A549 (cell line): ENCODE measurements around the gene ZBTB46. TPM values are rescaled to one million over a fixed set of nuclear protein-coding genes. Genes with fewer than 3 reads are reported as not detected.
A peak's percentile ranks its signal among the peaks of the same experiment; 100 is the strongest.

Source experiments
- ATAC-seq, 2 experiments: fragments of 200-7000 bp in 1 of 2; fragments of >200 bp in 1 of 2; cut with Nextera tagmentation in 1 of 2; cut with Tn5 transposase in 1 of 2; 3 replicates each; pipeline versions ENCODE4 v1.8.0 to v1.9.1; 2018 to 2020; ENCODE audit warnings: mild to moderate bottlenecking in 1 of 2, moderate library complexity in 1 of 2
- CTCF ChIA-PET: fragments of 300-600 bp; sonication (Branson Sonifier 250); formaldehyde crosslinking; extraction: SDS; loops from one replicate; lab custom pipeline; 2021; ENCODE audit warnings: antibody characterized with exemption, inconsistent platforms; lab: Yijun Ruan, JAX
- POLR2A ChIA-PET: fragments of 350-600 bp; formaldehyde crosslinking; extraction: SDS; loops from one replicate; lab custom pipeline; 2021; ENCODE audit warnings: antibody characterized with exemption, inconsistent platforms; lab: Yijun Ruan, JAX
- DNase-seq, 2 experiments: peaks; one replicate each; pipeline versions ENCODE4 v3.0.0 to v3.0.0-alpha.2; 2011 to 2016; ENCODE audit warnings: low read depth in 1 of 2, low spot score in 1 of 2
- FAIRE-seq: peaks from 2 replicates; lab custom pipeline; 2011; peaks lifted over from hg19 to GRCh38; lab: Jason Lieb, UNC
- H3K27ac ChIP-seq, 2 experiments: fragments of >200 bp; sonication (Bioruptor Twin); formaldehyde crosslinking; 3 replicates each; pipeline ENCODE4 v1.5.1; 2016 to 2017
- H3K4me1 ChIP-seq: fragments of >200 bp; sonication (Bioruptor Twin); formaldehyde crosslinking; 3 replicates; pipeline ENCODE4 v1.6.1; 2016
- H3K4me2 ChIP-seq: fragments of >200 bp; sonication (Bioruptor Twin); formaldehyde crosslinking; 3 replicates; pipeline ENCODE4 v1.6.1; 2016
- H3K4me3 ChIP-seq: fragments of >200 bp; sonication (Bioruptor Twin); formaldehyde crosslinking; 3 replicates; pipeline ENCODE4 v1.5.1; 2016
- H3K9me3 ChIP-seq: fragments of >200 bp; sonication (Bioruptor Twin); formaldehyde crosslinking; 3 replicates; pipeline ENCODE4 v1.6.1; 2016
- BCL3 ChIP-seq: fragments of >200 bp; sonication (Bioruptor Twin); formaldehyde crosslinking; IDR thresholded peaks from 3 replicates; pipeline ENCODE4 v1.6.1; 2016
- BHLHE40 ChIP-seq: IDR thresholded peaks from 2 replicates; pipeline ENCODE4 v1.6.1; 2012; ENCODE audit warnings: low read depth, low read length, inconsistent platforms
- CBX2 ChIP-seq: fragments of 200-600 bp; sonication (generic); IDR thresholded peaks from 2 replicates; pipeline ENCODE4 v1.6.1; 2016; ENCODE audit warnings: low read depth, mild to moderate bottlenecking, borderline replicate concordance
- CHD4 ChIP-seq: fragments of 200-600 bp; sonication (generic); IDR thresholded peaks from 2 replicates; pipeline ENCODE4 v1.6.1; 2016; ENCODE audit warnings: antibody characterized with exemption, mild to moderate bottlenecking, borderline replicate concordance
- FOSB ChIP-seq: fragments of 250-450 bp; sonication (Bioruptor Pico); IDR thresholded peaks from 2 replicates; pipeline ENCODE4 v1.5.0; 2020; ENCODE audit warnings: mild to moderate bottlenecking, moderate library complexity
- FOSL2 ChIP-seq, 2 experiments: fragments of 450-650 bp in 1 of 2; fragments of >200 bp in 1 of 2; sonication (Bioruptor Twin) in 1 of 2; formaldehyde crosslinking; IDR thresholded peaks; 2 replicates each; pipeline versions ENCODE4 v1.5.0 to v1.6.1; 2016 to 2020; ENCODE audit warnings: mild to moderate bottlenecking in 1 of 2, moderate library complexity in 1 of 2
- HEYL ChIP-seq: fragments of 250-450 bp; sonication (Bioruptor Pico); IDR thresholded peaks from 2 replicates; pipeline ENCODE4 v1.8.0; 2021; ENCODE audit warnings: mild to moderate bottlenecking, moderate library complexity
- HMGXB4 ChIP-seq: fragments of 250-450 bp; sonication (Bioruptor Pico); IDR thresholded peaks from 2 replicates; pipeline ENCODE4 v1.5.0; 2021; ENCODE audit warnings: mild to moderate bottlenecking, moderate library complexity, borderline replicate concordance
- HOXA7 ChIP-seq: fragments of 250-450 bp; sonication (Bioruptor Pico); IDR thresholded peaks from 2 replicates; pipeline ENCODE4 v1.5.0; 2020; ENCODE audit warnings: mild to moderate bottlenecking, moderate library complexity
- HOXB5 ChIP-seq: fragments of 250-450 bp; sonication (Bioruptor Pico); IDR thresholded peaks from 2 replicates; pipeline ENCODE4 v1.5.0; 2020; ENCODE audit warnings: mild to moderate bottlenecking, moderate library complexity
- JUN ChIP-seq, 2 experiments: fragments of >200 bp; sonication (Bioruptor Twin); formaldehyde crosslinking; IDR thresholded peaks; 2 replicates in 1 of 2; 3 replicates in 1 of 2; pipeline ENCODE4 v1.6.1; 2016 to 2017
- JUNB ChIP-seq: fragments of >200 bp; sonication (Bioruptor Twin); formaldehyde crosslinking; IDR thresholded peaks from 2 replicates; pipeline ENCODE4 v1.6.1; 2016
- NFE2L2 ChIP-seq: fragments of 150-350 bp; conservative IDR thresholded peaks from 2 replicates; pipeline ENCODE4 v1.6.1; 2014; ENCODE audit warnings: low read length
- PBX3 ChIP-seq: IDR thresholded peaks from 2 replicates; pipeline ENCODE4 v1.6.1; 2012
- POLR2A ChIP-seq: IDR thresholded peaks from 2 replicates; pipeline ENCODE4 v1.6.1; 2012; ENCODE audit warnings: mild to moderate bottlenecking, low read length
- POLR2AphosphoS2 ChIP-seq: conservative IDR thresholded peaks from 2 replicates; pipeline ENCODE4 v1.6.1; 2012; ENCODE audit warnings: low read length, improper control_type of control experiment, inconsistent platforms
- RAD21 ChIP-seq, 2 experiments: fragments of >200 bp in 1 of 2; sonication (Bioruptor Twin) in 1 of 2; formaldehyde crosslinking in 1 of 2; IDR thresholded peaks in 1 of 2; conservative IDR thresholded peaks in 1 of 2; 2 replicates in 1 of 2; 3 replicates in 1 of 2; pipeline ENCODE4 v1.6.1; 2012 to 2018; ENCODE audit warnings: inconsistent platforms in 1 of 2
- RARB ChIP-seq: fragments of 250-450 bp; sonication (Bioruptor Pico); IDR thresholded peaks from 2 replicates; pipeline ENCODE4 v1.8.0; 2021; ENCODE audit warnings: mild to moderate bottlenecking, moderate library complexity
- REST ChIP-seq: fragments of 200-600 bp; sonication (generic); IDR thresholded peaks from 2 replicates; pipeline ENCODE4 v1.6.1; 2016; ENCODE audit warnings: antibody characterized with exemption, mild to moderate bottlenecking, moderate library complexity
- RNF2 ChIP-seq: fragments of 200-600 bp; sonication (generic); IDR thresholded peaks from 2 replicates; pipeline ENCODE4 v1.6.1; 2016; ENCODE audit warnings: low read depth, mild to moderate bottlenecking, antibody characterized with exemption, moderate library complexity, borderline replicate concordance
- ZC3H11A ChIP-seq: fragments of 450-650 bp; IDR thresholded peaks from 2 replicates; pipeline ENCODE4 v1.6.1; 2014; ENCODE audit warnings: antibody characterized with exemption, mild to moderate bottlenecking
- ZFP36 ChIP-seq: fragments of 450-650 bp; IDR thresholded peaks from 2 replicates; pipeline ENCODE4 v1.6.1; 2014; ENCODE audit warnings: borderline replicate concordance; ENCODE audit not compliant: partially characterized antibody
- ZSCAN20 ChIP-seq: fragments of 250-450 bp; sonication (Bioruptor Pico); IDR thresholded peaks from 2 replicates; pipeline ENCODE4 v1.8.0; 2022; ENCODE audit warnings: mild to moderate bottlenecking, moderate library complexity
- whole genome bisulfite sequencing: methylation state at CpG from one replicate; pipeline ENCODE4 v1.1.6; 2017; ENCODE audit errors: missing lambda C conversion rate; 5-methylcytosine and 5-hydroxymethylcytosine counted together
- polyA plus RNA-seq, 4 experiments: library from polyadenylated mRNA; depleted of rRNA in 3 of 4; stranded (reverse); fragments of >200 nt; fragmentation: RNase III in 1 of 4; extraction: RNeasy Plus Mini Kit Qiagen cat#74134 plus additional on column Dnase treatment in 1 of 4; gene quantifications; 2 replicates in 3 of 4; 3 replicates in 1 of 4; pipeline ENCODE4 v1.2.3, GENCODE V29; 2011 to 2017

ZBTB46 gene
- polyA plus RNA-seq, 2 of the 4 experiments (the other 2 are of a cell fraction), result 0.17 to 0.43 TPM

- H3K27ac ChIP-seq, result no peak overlapping the region
- CTCF ChIA-PET, result interaction anchor here (0.6 to 3.9 kb wide), 3 partner anchors 9 to 25 kb away, joined by 3 to 12 read pairs (median 3); no protein-coding TSS in a partner anchor
- ATAC-seq (no peak), FAIRE-seq (no peak), DNase-seq (no peak)
- no peak overlapping the region for H3K4me2 ChIP-seq
- H3K9me3 ChIP-seq, result no peaks in the 10 kb centered on the region
- no peaks in the 10 kb centered on the region for H3K4me1 ChIP-seq
- H3K4me3 ChIP-seq, result no peak overlapping the region
- 91% methylated on average over 16 of the region's 16 CpGs for WGBS
- POLR2A ChIA-PET, result interaction anchor here (1.1 to 1.8 kb wide), 2 partner anchors 8 to 115 kb away, joined by 5 to 7 read pairs; partner anchors contain the start of gene TPD52L2
- TF ChIP-seq BHLHE40 (no peak), ZFP36 (no peak), BCL3 (no peak), POLR2AphosphoS2 (no peak), HEYL (CRISPR knock-in tag) (no peak), RARB (CRISPR knock-in tag) (no peak), NFE2L2 (no peak)
These were observed 81.2 kb downstream of the ZBTB46 start for GRCh38 chr20:63749597-63750508.

GRCh38 chr20:63748934-63749270, 82.2 kb downstream of the ZBTB46 start:
- FAIRE-seq, result no peak
- no peaks in the 10 kb centered on the region for H3K4me1 ChIP-seq
- H3K9me3 ChIP-seq, result no peaks in the 10 kb centered on the region
- TF ChIP-seq HOXB5 (CRISPR knock-in tag), result no peak
- TF ChIP-seq POLR2A, result no peak
- no peak for TF ChIP-seq ZFP36
- no peak for TF ChIP-seq HMGXB4
- TF ChIP-seq CHD4, result no peak
- TF ChIP-seq PBX3, result no peak
- no peak for TF ChIP-seq JUNB
- TF ChIP-seq HOXA7 (CRISPR knock-in tag), result no peak
- TF ChIP-seq CBX2, result no peak
- no peak for DNase-seq
- H3K27ac ChIP-seq, result no peak overlapping the region
- no peak overlapping the region for H3K4me3 ChIP-seq
- ChIA-PET CTCF (interaction anchor here (0.6 to 1.1 kb wide), 3 partner anchors 11 to 115 kb away, joined by 3 read pairs; no protein-coding TSS in a partner anchor), POLR2A (no interaction called here)
- H3K4me2 ChIP-seq, result no peak overlapping the region
- 97% methylated on average over 11 of the region's 11 CpGs for WGBS
- ATAC-seq, result no peak

DNA sequence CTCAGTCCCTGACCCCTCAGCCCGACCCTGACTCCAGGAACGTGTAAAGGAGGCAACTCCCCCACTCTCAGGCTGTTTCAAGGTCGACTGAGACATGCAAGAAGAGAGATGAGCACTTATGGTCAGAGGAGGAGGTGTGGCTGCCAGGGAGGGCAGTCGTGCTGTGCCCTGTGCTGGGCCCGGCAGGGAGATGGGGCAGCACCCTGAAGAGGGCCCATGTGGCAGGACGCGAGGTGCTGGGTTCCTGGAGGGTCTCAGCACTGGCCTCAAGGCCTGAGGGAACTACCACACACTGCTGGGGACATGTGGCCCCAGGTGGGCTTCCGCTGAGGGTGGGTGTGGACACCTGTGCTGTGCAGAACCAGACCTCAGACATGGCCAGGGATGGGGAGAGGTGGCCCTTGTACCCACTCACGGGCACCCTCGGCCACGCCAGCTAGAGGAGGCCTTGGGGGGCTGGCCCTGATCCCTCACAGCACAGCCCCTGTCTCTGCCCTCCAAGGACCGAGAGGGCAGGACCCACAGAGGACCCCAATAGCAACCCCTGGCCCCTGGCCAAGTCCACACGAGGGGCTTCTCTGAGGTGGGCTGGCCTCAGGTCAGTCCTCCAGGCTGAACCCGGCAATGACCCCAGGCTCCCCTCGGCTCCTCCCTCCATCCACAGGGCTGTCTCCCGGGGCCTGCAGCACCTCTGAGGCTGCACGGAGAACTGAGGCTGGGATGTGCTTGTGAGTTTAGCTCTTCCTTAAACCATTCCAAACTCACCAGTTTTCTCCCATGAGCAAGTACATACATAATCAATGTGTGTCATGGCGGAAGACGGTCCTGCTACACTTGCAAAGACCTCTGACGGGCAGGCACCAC, 82.8 kb downstream of the ZBTB46 start:
- CTCF ChIA-PET, result interaction anchor here (0.7 to 1.1 kb wide), 2 partner anchors 12 to 115 kb away, joined by 3 read pairs; no protein-coding TSS in a partner anchor
- peak; percentile 10; a peak in 3 of 6 replicates for ATAC-seq
- no peak for TF ChIP-seq ZSCAN20 (CRISPR knock-in tag)
- TF ChIP-seq REST, result no peak
- TF ChIP-seq RNF2, result no peak
- no peak for TF ChIP-seq CBX2
- TF ChIP-seq ZC3H11A, result no peak
- no peak for TF ChIP-seq RAD21 (conservative IDR thresholded peaks at IDR 0.05 in 1 of 2, IDR thresholded peaks at IDR 0.05 in 1 of 2)
- no peak for TF ChIP-seq FOSL2 (IDR thresholded peaks at IDR 0.05)
- no peak for TF ChIP-seq FOSL2 (CRISPR knock-in tag; IDR thresholded peaks at IDR 0.05)
- no peak for TF ChIP-seq FOSB (CRISPR knock-in tag)
- TF ChIP-seq JUN (IDR thresholded peaks at IDR 0.05), result no peak

More for the DNA sequence above, 82.8 kb downstream of the ZBTB46 start:
- POLR2A ChIA-PET, result no interaction called here
- Histone ChIP-seq H3K4me3 (no peak overlapping the region), H3K27ac (no peak overlapping the region), H3K4me2 (no peak overlapping the region), H3K9me3 (no peaks in the 10 kb centered on the region), H3K4me1 (no peaks in the 10 kb centered on the region)
- FAIRE-seq (no peak), DNase-seq (no peak)
- WGBS, result 77% methylated on average over 13 of the region's 20 CpGs
